ES-I3 (cell line): ENCODE measurements around the gene ETS1.

ENCODE experiments used
- H3K36me3 ChIP-seq: 2 replicates; pipeline ENCODE4 v1.6.1; 2013; ENCODE audit warnings: mild to moderate bottlenecking, low read length, control low read depth, moderate library complexity; ENCODE audit not compliant: insufficient read depth
- H3K4me1 ChIP-seq: 2 replicates; pipeline ENCODE4 v1.6.1; 2013; ENCODE audit warnings: mild to moderate bottlenecking, control low read depth, low read length; ENCODE audit not compliant: insufficient read depth
- H3K9ac ChIP-seq: 2 replicates; pipeline ENCODE4 v1.6.1; 2013; ENCODE audit warnings: low read depth, mild to moderate bottlenecking, low read length, moderate library complexity
- H3K9me3 ChIP-seq: 2 replicates; pipeline ENCODE4 v1.6.1; 2013; ENCODE audit warnings: mild to moderate bottlenecking, low read length, moderate library complexity; ENCODE audit not compliant: control insufficient read depth, insufficient read depth

ETS1 gene

GRCh38 chr11:128512474-128512996 is 74.8 kb downstream of the ETS1 start:
- Histone ChIP-seq H3K36me3 (no peaks in the 10 kb centered on the region), H3K9ac (no peak overlapping the region), H3K4me1 (peaks cover 20% of the 10 kb centered on the region)

GRCh38 chr11:128511712-128512111 is 75.6 kb downstream of the ETS1 start:
- Histone ChIP-seq H3K36me3 (no peaks in the 10 kb centered on the region), H3K9me3 (no peaks in the 10 kb centered on the region), H3K4me1 (peaks cover 19% of the 10 kb centered on the region; the same call in 1 of the 2 replicates), H3K9ac (no peak overlapping the region)

More at GRCh38 chr11:128512474-128512996, 74.8 kb downstream of the ETS1 start:
- no peaks in the 10 kb centered on the region for H3K9me3 ChIP-seq

GRCh38 chr11:128509621-128510389 is 77.6 kb downstream of the ETS1 start:
- H3K4me1 ChIP-seq: peaks cover 24% of the 10 kb centered on the region; the same call in 1 of the 2 replicates
- no peaks in the 10 kb centered on the region for H3K9me3 ChIP-seq
- no peak overlapping the region for H3K9ac ChIP-seq
- no peaks in the 10 kb centered on the region for H3K36me3 ChIP-seq

DNA sequence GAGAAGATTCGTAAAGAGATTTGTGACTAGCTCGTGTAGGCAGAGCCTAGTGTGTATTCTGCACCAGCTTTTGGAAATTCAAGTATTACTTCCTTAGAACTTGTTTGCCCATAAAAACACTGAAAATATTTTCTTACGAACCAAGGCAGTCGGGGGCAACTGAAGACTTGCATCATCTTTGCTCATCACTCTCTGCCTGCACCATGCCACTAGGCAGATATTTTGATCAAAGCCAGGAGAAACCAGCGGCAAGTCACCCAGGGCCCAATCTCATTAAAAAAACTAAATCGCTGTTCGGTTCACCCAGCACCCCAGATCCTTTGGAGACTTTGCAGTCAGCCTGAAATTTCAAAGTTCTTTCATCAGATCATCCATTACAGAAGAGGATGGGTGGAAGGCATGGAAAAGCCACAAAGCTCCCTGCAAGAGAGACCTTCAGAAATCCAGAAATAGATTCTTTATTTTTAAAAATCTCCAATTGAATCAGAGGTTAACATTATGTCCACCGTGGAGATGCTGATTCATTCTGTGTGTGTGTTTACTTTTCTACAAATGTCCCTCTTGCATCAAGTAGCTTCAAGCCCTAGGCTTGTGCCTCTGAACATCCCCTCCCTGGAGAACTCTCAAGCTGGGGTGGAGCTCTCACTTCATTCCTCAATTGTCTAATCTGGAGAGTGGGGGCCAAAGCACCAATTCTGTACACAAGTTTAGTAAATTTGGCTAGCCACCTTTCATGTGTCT is 78.4 kb downstream of the ETS1 start:
- H3K4me1 ChIP-seq: peaks cover 24% of the 10 kb centered on the region; the same call in 1 of the 2 replicates
- H3K36me3 ChIP-seq: no peaks in the 10 kb centered on the region
- no peaks in the 10 kb centered on the region for H3K9me3 ChIP-seq
- no peak overlapping the region for H3K9ac ChIP-seq

DNA sequence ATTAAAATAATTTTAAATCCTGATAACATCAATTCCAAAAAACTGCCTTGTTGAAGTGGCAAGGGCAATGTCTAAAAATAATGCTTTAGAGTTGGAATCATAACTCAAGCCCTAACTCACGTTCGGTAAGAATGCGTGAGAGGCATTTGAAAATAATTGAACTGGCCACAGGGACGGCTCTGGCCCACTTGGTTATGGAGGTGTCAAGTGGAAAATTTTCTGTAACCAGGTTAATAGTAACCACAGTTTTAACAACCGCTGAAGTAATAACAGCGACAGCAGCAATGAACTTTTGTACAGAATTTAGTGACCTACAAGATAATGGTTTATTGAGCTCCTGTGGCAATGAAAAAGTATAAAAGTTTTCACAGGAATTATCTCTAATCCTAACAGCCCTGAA is 79.4 kb downstream of the ETS1 start:
- no peaks in the 10 kb centered on the region for H3K36me3 ChIP-seq
- H3K4me1 ChIP-seq: peaks cover 24% of the 10 kb centered on the region; the same call in 1 of the 2 replicates
- no peaks in the 10 kb centered on the region; the same call in 1 of the 2 replicates for H3K9me3 ChIP-seq
- H3K9ac ChIP-seq: no peak overlapping the region

GRCh38 chr11:128506999-128507611 is 80.3 kb downstream of the ETS1 start:
- H3K4me1 ChIP-seq: peaks cover 24% of the 10 kb centered on the region; the same call in 1 of the 2 replicates
- H3K9me3 ChIP-seq: no peaks in the 10 kb centered on the region; the same call in 1 of the 2 replicates
- H3K9ac ChIP-seq: peak overlapping the region; percentile 39
- no peaks in the 10 kb centered on the region for H3K36me3 ChIP-seq

- H3K9me3 ChIP-seq: no peaks in the 10 kb centered on the region; the same call in none of the 2 replicates
- no peak overlapping the region for H3K9ac ChIP-seq
- H3K4me1 ChIP-seq: peaks cover 24% of the 10 kb centered on the region; the same call in 1 of the 2 replicates
- no peaks in the 10 kb centered on the region for H3K36me3 ChIP-seq
Observed at GRCh38 chr11:128506356-128506755, 81.0 kb downstream of the ETS1 start.

DNA sequence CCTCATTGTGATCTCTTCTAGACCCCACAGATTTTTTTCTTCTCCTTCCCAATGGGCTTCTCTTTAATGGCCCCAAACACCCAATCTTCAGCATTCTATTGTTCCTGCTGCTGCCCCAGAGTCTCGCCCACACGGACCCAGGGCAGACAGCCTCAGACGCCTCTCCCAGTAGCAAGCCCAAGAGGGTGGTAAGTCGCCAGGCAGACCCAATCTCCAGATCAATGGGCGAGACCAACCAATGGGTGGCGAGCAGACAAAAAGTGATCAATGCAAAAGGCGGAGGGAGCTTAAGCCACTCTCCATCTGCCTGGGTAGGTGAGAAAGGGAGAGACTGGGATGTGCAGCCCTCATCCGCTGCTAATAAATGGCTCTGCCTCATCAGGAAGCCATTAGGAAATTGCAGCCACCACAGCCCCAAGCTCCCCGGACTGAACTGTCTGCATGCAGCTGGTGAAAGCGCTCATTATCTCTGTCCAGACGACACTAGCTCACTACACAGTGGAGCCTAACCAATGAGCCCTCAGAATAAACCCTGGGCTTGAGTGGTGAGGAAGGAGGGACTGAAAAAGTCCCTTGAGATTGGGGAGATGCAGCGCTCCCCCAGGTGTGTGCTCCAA is 81.8 kb downstream of the ETS1 start:
- Histone ChIP-seq H3K36me3 (no peaks in the 10 kb centered on the region), H3K4me1 (peaks cover 24% of the 10 kb centered on the region; the same call in 1 of the 2 replicates), H3K9me3 (no peaks in the 10 kb centered on the region; the same call in none of the 2 replicates), H3K9ac (no peak overlapping the region)

DNA sequence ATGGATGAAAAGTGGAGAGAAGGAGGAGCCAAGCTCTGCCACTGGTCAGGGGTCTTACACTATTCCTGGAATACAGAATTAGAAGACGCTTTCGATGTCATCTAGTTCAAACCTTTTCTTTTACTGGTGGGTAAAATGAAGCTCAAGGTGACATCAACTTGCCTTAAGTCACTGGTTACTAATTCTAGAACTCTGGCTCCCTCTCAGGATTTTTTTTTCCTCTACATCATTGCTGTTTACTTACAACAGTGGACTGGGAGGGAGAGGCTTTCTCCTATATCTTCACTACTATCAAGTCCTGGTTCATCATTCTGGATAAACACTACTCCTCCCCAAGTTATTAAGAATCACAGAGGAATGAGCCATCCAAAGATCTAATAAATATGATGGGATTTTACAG is 82.9 kb downstream of the ETS1 start:
- Histone ChIP-seq H3K9ac (no peak overlapping the region), H3K36me3 (no peaks in the 10 kb centered on the region), H3K9me3 (no peaks in the 10 kb centered on the region; the same call in none of the 2 replicates), H3K4me1 (peaks cover 24% of the 10 kb centered on the region; the same call in 1 of the 2 replicates)

GRCh38 chr11:128503245-128503991 is 83.9 kb downstream of the ETS1 start:
- H3K36me3 ChIP-seq: no peaks in the 10 kb centered on the region
- peaks cover 19% of the 10 kb centered on the region; the same call in 1 of the 2 replicates for H3K4me1 ChIP-seq
- H3K9ac ChIP-seq: no peak overlapping the region
- H3K9me3 ChIP-seq: no peaks in the 10 kb centered on the region; the same call in none of the 2 replicates

DNA sequence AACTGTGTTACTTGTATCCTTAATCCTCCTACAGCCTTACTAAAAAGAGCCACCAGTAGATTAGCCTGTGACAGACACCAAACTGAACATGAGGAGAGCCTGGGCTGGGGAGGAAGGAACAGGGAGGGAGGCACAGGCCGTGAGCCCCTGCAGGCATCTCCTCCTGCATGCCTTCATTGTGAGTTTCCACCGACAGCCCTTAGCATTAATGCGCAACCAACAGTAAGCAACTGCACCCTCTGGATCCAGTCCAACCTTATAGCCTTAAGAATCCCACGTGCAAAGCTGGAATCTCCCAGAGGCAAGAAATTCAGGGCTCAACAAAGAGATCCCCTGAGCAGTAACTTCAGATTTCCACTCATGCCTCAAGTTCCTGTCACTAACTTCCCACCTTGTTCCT is 84.6 kb downstream of the ETS1 start:
- no peak overlapping the region for H3K9ac ChIP-seq
- H3K36me3 ChIP-seq: no peaks in the 10 kb centered on the region
- H3K4me1 ChIP-seq: peaks cover 17% of the 10 kb centered on the region
- H3K9me3 ChIP-seq: no peaks in the 10 kb centered on the region; the same call in none of the 2 replicates

- H3K9me3 ChIP-seq: no peaks in the 10 kb centered on the region; the same call in none of the 2 replicates
- H3K9ac ChIP-seq: no peak overlapping the region
- H3K4me1 ChIP-seq: peaks cover 20% of the 10 kb centered on the region
- no peaks in the 10 kb centered on the region for H3K36me3 ChIP-seq
Observed at GRCh38 chr11:128501632-128502549, 85.5 kb downstream of the ETS1 start.
